Dedifferentiated amniotic fluid mesenchymal stem cell (primary cell): ENCODE measurements around the gene PLSCR1.
"Not testable (repeated sequence)": the region's sequence is repeated elsewhere in the genome, so short reads cannot be mapped to it uniquely, and the experiment has no call there.

Source experiments
- DNase-seq: peaks from one replicate; pipeline ENCODE4 v3.0.0-alpha.2; 2016; ENCODE audit errors: extremely low spot score

Gene PLSCR1

GRCh38 chr3:146550070-146550615, 5.7 kb upstream of the PLSCR1 start:
- no peak for DNase-seq

- DNase-seq: no peak
These were observed 2.9 kb upstream of the PLSCR1 start for GRCh38 chr3:146547235-146547835.

- no peak for DNase-seq
These were observed 2.1 kb upstream of the PLSCR1 start for GRCh38 chr3:146546366-146546965.

DNA sequence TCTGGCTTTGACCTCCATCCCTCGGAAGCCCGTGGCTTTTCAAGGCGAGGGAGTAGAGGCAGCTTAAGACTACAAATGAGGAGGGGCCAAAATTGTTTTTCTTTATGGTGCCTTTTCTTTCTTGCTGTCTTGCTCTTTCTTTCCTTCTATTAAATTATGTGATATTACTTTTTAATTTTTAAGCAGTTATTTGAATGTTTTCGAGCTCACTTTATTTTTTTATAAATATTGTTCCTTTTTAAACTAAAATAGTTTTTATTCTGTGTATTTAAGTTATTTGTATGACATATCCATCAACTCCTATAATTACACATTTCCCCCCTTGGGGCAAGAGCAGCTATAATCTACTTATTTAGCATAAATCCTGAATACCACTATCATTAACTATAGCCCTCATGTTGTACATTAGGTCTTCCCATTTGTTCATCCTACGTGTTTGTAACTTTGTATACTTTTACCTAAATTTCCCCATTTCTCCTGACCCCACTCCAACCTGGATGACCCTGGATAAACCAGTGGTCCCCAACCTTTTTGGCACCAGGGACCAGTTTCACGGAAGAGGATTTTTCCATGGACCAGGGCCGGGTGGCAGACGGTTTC, 622 bp upstream of the PLSCR1 start:
- DNase-seq: no peak

GRCh38 chr3:146543461-146544001, 876 bp downstream of the PLSCR1 start:
- DNase-seq: no peak

DNA sequence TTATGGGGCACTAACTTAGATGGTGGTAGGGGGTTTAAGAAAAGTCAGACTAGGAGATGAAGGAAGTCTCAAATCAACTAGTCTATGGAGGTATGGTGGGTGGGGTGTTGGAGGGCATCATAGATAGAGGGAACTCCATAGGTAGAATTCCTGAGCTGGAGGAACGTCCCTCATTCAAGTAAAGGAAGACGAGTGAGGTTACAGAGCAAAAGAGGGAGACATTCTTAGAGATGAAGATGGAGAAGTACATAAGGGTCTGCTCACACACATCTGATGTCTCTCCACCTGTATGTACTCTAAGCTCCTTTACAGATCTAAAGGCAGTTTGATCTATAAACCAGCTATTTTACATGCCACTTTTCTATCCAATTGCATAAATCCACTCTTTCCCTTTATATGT, 1.4 kb downstream of the PLSCR1 start:
- no peak for DNase-seq

- DNase-seq: no peak
These were observed 2.2 kb downstream of the PLSCR1 start for GRCh38 chr3:146542179-146542578.

GRCh38 chr3:146540978-146541377, 3.4 kb downstream of the PLSCR1 start:
- no peak for DNase-seq

DNA sequence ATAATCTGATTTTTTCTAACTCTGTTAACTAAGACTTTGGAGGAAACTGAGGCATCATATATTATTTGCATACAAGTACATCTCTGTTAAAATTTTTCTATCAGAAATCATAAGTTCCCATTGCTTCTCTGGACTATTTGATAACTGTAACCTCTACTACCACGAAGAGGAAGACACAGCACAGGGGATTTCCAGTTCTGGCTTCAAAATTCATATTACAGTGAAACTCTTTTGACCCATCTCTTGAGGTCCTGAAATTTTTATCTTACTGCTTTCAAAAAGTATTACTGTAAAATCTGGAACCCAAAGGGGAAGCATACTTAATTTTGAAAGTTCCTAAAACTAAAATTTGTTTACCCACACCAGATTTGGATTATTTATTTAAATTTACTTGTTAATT, 4.2 kb downstream of the PLSCR1 start:
- no peak for DNase-seq

- no peak for DNase-seq
These were observed 5.1 kb downstream of the PLSCR1 start for GRCh38 chr3:146539315-146539714.

DNA sequence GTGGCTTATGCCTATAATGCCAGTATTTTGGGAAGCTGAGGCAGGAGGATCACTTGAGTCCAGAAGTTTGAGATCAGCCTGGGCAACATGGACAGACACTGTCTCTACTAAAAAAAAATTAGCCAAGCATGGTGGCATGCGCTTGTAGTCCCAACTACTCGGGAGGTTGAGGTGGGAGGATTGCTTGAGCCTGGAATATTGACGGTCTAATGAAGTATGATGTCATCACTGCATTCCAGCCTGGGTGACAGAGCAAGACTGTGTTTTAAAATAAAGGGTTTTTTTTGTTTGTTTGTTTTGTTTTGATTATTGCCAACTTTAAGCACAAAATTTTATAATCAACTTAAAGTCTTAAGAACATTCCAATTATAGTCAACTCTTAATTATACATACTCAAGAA, 6.8 kb downstream of the PLSCR1 start:
- DNase-seq: no peak

- no peak for DNase-seq
These were observed 7.7 kb downstream of the PLSCR1 start for GRCh38 chr3:146536681-146537080.

DNA sequence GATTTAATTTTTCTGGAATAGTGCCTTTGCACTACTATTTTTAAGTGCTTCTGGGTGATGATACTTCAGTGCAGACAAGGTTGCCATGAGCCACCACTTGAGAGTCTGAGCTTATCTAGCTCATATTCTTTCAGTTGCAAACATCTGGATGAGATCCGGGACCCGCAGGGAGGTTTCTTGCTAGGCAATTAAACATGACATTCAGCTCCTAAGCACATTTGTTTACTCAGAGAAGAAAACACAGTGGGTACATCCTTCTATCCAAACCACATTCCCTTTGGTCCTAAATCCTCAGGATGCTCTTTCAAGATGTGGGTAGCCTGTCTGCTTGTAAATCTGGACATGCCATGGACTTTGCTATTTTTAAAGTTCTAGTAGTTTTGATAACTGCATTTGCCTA, 12.0 kb downstream of the PLSCR1 start:
- DNase-seq: no peak

DNA sequence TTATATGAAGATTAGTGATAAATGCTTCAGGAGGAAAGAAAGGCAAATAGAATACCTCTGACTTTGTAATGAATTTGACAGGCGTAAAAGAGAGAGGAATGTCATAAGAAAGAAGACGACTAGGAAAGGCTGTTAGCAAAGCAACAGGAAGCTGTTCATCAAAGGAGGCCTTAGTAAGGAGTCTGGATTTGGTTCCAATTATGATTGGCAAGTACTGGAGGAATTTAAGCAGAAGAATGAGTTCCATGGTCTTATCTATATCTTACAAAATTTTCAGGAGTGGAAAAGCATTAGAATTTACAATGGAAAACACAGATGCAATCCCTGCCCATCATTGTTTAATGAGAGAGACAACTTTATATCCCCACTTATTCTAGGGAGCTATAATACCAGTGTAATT, 13.8 kb downstream of the PLSCR1 start:
- DNase-seq: no peak

- no peak for DNase-seq
These were observed 15.4 kb downstream of the PLSCR1 start for GRCh38 chr3:146529021-146529420.

DNA sequence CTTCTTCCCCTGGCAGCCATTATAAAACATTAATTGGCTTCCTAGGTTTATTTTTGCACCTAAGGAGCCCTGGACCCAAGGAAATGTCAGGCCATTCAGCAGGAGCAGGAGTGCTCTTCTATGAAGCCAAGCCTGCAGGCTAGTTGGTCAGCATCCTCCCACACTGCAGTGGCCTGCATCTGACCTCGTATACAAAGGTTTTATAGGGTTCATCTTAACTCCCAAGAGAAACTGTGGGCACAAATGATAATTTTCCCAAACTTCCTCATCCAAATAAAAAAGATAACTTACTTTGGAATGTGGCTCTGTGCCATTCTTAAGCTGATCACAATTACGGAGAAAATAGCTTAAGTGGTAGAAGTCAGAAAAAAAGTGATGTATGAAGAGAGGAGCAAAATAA, 19.4 kb downstream of the PLSCR1 start:
- no peak for DNase-seq

GRCh38 chr3:146523531-146523930, 20.9 kb downstream of the PLSCR1 start:
- no peak for DNase-seq

DNA sequence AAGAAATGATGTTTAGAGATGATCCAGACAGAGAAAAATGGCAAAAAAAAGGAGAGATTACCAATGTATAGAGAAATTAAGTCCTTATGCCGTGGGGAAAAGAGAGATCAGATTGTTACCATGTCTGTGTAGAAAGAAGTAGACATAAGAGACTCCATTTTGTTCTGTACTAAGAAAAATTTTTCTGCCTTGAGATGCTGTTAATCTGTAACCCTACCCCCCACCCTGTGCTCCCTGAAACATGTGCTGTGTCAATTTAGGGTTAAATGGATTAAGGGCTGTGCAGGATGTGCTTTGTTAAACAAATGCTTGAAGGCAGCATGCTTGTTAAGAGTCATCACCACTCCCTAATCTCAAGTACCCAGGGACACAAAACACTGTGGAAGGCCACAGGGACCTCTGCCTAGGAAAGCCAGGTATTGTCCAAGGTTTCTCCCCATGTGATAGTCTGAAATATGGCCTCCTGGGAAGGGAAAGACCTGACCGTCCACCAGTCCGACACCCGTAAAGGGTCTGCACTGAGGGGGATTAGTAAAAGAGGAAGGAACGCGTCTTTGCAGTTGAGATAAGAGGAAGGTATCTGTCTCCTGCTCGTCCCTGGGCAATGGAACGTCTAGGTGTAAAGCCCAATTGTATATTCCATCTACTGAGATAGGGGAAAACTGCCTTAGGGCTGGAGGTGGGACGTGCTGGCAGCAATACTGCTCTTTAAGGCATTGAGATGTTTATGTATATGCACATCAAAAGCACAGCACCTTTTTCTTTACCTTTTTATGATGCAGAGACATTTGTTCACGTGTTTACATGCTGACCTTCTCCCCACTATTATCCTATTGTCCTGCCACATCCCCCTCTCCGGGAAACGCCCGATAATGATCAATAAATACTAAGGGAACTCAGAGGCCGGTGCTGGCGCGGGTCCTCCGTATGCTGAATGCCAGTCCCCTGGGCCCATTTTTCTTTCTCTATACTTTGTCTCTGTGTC, 21.9 kb downstream of the PLSCR1 start:
- not testable (repeated sequence) for DNase-seq

DNA sequence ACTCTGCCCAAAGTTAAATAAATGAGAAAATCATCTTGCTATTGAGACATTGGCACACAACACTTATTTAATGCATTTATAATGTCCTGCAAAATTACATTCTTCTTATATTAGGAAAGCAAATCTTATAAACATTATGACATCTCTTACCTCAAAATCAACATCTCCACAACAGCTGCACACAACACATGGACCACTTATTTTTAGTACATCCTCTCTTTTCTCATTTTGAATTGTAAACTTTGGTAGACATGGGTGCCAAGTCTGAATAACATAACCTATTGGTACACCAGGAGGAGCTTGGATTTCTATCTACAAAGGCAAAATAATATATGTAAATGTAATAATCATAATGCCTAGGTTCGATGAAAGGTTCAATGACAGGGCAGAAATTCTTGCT, 23.0 kb downstream of the PLSCR1 start:
- DNase-seq: no peak

GRCh38 chr3:146519810-146520209, 24.6 kb downstream of the PLSCR1 start:
- DNase-seq: no peak

- no peak for DNase-seq
These were observed 26.5 kb downstream of the PLSCR1 start for GRCh38 chr3:146517684-146518435.
